Ascending aorta (tissue), 2 donors: ENCODE measurements around the gene DACT1. TPM values are rescaled to one million over a fixed set of nuclear protein-coding genes. Genes with fewer than 3 reads are reported as not detected.

Source experiments
- DNase-seq, 2 donors: peaks; one replicate each; pipeline ENCODE4 v3.0.0-alpha.2; 2019; ENCODE audit warnings: low spot score in 2 of 2
- H3K27ac ChIP-seq, 2 donors: fragments of 200-600 bp; sonication (generic); one replicate each; pipeline ENCODE4 v1.5.1; 2016 to 2017; ENCODE audit warnings: mild to moderate bottlenecking in 1 of 2
- H3K27me3 ChIP-seq: fragments of 200-600 bp; sonication (generic); one replicate; pipeline ENCODE4 v1.5.1; 2017
- H3K36me3 ChIP-seq, 2 donors: fragments of 200-600 bp; sonication (generic); one replicate each; pipeline ENCODE4 v1.5.1; 2016
- H3K4me1 ChIP-seq, 2 donors: fragments of 200-600 bp; sonication (generic); one replicate each; pipeline ENCODE4 v1.5.1; 2016 to 2017; ENCODE audit warnings: mild to moderate bottlenecking in 1 of 2
- H3K4me3 ChIP-seq, 2 donors: fragments of 200-600 bp; sonication (generic); one replicate each; pipeline ENCODE4 v1.5.1; 2016 to 2017; ENCODE audit warnings: mild to moderate bottlenecking in 1 of 2
- H3K9me3 ChIP-seq, 2 donors: fragments of 200-600 bp; sonication (generic); one replicate each; pipeline ENCODE4 v1.5.1; 2016
- intact Hi-C: fragments of 100-400 bp; cut with DNase I; formaldehyde crosslinking; loops from one replicate; pipeline ENCODE4 v1.15.1; 2023
- total RNA-seq: library from RNA; depleted of rRNA; stranded (reverse); fragments of >200 nt; gene quantifications from one replicate; pipeline ENCODE4 v1.1.0, GENCODE V29; 2016
- TF ChIP-seq, protein P1 (sequence below), 3 experiments: fragments of 200-600 bp in 2 of 3; fragments of 450-650 bp in 1 of 3; sonication (generic) in 2 of 3; IDR thresholded peaks; one replicate each; pipeline ENCODE4 v1.5.1; 2016 to 2019; ENCODE audit warnings: antibody characterized with exemption in 3 of 3, mild to moderate bottlenecking in 1 of 3, moderate library complexity in 1 of 3

The DACT1 gene
- total RNA-seq, 1 donor from 2014 or later, result 46.0 TPM

DNA sequence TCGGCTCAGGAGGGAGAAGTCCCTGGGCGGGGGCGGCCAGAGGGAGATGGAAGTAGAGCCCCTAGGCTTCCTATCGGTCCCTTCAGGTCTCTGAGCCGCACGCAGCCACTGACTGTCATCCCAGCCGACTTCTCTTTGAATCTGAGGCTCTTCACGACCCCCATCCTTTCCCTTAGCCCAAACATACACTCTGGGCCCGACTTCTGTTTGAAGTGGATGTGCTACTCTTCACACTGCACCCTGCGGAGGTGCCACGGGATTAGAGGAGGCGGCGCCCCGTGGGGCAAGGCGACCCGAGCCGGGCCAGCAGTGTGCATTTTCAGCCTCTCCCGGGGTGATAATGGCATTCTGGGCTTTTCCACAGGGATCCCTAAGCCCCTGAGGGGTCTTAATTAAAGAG lies 6.0 kb upstream of the DACT1 start:
- H3K4me3 ChIP-seq, result no peak overlapping the region
- H3K36me3 ChIP-seq, result no peaks in the 10 kb centered on the region
- H3K4me1 ChIP-seq, result peaks cover 0 to 10% of the 10 kb centered on the region in 2 donors
- TF ChIP-seq, protein P1, sequence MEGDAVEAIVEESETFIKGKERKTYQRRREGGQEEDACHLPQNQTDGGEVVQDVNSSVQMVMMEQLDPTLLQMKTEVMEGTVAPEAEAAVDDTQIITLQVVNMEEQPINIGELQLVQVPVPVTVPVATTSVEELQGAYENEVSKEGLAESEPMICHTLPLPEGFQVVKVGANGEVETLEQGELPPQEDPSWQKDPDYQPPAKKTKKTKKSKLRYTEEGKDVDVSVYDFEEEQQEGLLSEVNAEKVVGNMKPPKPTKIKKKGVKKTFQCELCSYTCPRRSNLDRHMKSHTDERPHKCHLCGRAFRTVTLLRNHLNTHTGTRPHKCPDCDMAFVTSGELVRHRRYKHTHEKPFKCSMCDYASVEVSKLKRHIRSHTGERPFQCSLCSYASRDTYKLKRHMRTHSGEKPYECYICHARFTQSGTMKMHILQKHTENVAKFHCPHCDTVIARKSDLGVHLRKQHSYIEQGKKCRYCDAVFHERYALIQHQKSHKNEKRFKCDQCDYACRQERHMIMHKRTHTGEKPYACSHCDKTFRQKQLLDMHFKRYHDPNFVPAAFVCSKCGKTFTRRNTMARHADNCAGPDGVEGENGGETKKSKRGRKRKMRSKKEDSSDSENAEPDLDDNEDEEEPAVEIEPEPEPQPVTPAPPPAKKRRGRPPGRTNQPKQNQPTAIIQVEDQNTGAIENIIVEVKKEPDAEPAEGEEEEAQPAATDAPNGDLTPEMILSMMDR (IDR thresholded peaks at IDR 0.05), result no peak
- intact Hi-C loops, result loop anchor here (10.0 kb wide), 2 partner anchors 393 to 793 kb away; no protein-coding TSS in a partner anchor
- no peaks in the 10 kb centered on the region for H3K27me3 ChIP-seq
- H3K27ac ChIP-seq, result no peak overlapping the region
- DNase-seq, result no peak
- no peaks in the 10 kb centered on the region for H3K9me3 ChIP-seq

DNA sequence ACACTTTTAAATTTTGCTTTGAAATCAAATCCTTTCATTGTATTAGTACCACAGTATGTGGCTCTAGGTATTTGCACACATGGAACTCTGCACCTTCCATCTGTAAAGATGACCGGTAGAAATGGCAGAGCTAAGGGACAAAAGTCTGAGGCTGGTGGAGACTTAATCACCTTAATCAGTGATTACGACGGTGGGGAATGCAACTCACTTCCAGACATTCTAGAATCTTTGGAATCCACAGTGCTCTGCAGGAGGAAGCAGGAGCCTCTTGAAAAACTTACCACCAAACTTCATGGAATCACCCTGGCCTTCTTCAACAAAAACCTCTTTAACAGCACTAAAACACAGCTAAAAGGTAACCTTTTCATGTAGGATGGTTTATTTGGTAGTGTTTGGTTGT lies 3.9 kb upstream of the DACT1 start:
- DNase-seq, result no peak
- Histone ChIP-seq H3K9me3 (no peaks in the 10 kb centered on the region), H3K27me3 (no peaks in the 10 kb centered on the region), H3K4me3 (no peak overlapping the region), H3K27ac (peak overlapping the region; percentile 99), H3K36me3 (no peaks in the 10 kb centered on the region), H3K4me1 (peaks cover 0 to 12% of the 10 kb centered on the region in 2 donors)
- TF ChIP-seq, protein P1 (IDR thresholded peaks at IDR 0.05), result no peak
- intact Hi-C loops, result loop anchor here (10.0 kb wide), 2 partner anchors 391 to 791 kb away; no protein-coding TSS in a partner anchor

DNA sequence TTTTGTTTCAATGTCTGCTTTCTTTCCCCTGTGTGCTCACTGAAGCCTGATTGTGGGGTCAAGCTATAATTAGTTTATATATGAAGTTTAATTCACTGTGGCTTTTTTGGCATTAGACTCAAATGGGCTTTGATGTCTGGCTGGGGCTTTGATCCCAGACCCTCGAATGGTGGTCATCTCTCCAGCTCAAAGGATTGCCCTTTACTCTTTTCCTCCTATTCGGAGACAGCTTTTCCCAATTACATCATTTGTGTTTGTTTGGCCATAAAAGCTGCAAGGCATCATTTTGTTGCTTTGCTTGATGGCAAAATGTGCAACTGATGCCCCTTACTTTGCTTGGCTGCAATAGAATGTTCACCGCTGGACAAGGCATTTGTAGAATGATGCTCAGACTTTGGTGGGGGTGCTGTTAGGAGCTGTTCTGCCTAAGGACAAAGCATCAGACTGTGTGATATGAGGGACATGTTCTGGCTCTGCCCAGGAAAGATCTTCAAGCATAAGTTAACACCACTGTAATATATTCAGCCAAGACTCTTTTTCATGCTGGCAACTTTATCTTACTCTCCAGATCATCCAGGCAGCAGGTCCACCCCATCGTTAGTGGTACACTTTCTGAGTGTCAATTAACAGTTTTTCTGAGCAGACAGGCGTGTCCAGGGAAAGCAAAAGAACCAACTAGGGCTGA lies 3.2 kb upstream of the DACT1 start:
- H3K27ac ChIP-seq, result peak overlapping the region; percentile 99
- TF ChIP-seq, protein P1 (IDR thresholded peaks at IDR 0.05), result no peak
- DNase-seq, result no peak
- intact Hi-C loops, result loop anchor here (5.0 to 10.0 kb wide), 5 partner anchors 98 to 848 kb away; partner anchors contain the start of genes JKAMP and L3HYPDH
- no peaks in the 10 kb centered on the region for H3K27me3 ChIP-seq
- no peaks in the 10 kb centered on the region for H3K9me3 ChIP-seq
- no peaks in the 10 kb centered on the region for H3K36me3 ChIP-seq
- peak overlapping the region in 1 of 2 donors; percentile 38 for H3K4me3 ChIP-seq
- H3K4me1 ChIP-seq, result peaks cover 0 to 12% of the 10 kb centered on the region in 2 donors

DNA sequence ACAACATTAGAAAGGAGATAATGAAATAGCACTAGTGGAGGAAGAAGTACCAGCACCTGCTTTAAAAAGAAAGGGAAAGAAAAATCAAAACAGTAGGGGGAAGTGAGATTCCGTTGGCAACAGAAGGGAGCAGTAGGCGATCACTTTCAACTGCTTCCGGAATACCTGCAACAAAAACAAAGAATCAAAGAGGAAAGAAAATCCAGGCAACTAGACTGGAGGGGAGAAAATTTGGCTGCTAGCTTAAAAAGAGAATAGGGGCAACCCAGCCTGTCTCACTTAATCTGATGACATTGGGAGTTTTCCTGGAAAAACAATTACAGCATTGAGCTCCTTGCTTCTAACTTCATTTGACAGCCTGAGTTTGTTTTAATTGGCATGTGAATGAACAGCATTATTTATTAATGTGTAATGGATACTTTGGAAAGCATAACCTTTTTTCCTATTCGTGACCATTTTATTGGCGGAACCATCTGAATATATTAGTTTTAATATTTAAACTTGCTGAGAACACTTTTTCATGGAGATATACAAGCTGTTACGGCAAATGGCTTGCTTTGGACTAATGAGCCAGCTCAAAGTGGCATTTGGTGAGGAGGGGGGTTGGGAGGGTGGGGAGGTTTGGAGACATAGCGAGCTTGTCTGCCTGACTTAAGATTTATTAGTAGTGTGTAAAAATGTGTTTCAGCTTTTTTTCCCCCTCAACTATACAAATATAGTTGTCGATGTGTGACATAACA lies 2.5 kb upstream of the DACT1 start:
- no peaks in the 10 kb centered on the region for H3K9me3 ChIP-seq
- peaks cover 0 to 12% of the 10 kb centered on the region in 2 donors for H3K4me1 ChIP-seq
- intact Hi-C loops, result loop anchor here (5.0 to 10.0 kb wide), 5 partner anchors 97 to 847 kb away; partner anchors contain the start of genes JKAMP and L3HYPDH
- peak overlapping the region; percentile 11 to 38 for H3K4me3 ChIP-seq
- H3K27me3 ChIP-seq, result no peaks in the 10 kb centered on the region
- H3K27ac ChIP-seq, result peak overlapping the region; percentile 99
- TF ChIP-seq, protein P1 (IDR thresholded peaks at IDR 0.05), result no peak
- no peak for DNase-seq
- no peaks in the 10 kb centered on the region for H3K36me3 ChIP-seq

DNA sequence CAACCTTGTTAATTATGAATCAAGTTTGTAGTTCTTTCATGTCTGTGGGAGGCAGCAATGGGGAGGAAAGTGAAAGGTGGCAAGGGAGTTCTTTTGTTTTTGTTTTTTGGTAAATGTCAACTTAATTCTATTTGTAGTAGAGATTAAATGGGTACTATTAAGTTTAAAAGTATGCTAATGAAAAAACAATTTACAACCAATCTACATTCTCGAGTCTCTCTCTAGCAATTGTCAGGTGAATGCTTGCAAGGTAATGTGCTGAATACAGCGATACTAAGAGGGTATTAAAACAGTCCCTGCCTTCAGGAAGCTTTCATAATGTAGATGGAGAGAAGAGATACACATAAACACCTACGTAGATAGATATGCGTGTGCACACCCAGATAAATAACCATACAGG lies 1.6 kb upstream of the DACT1 start:
- DNase-seq, result no peak
- peak overlapping the region in 1 of 2 donors; percentile 99 for H3K4me3 ChIP-seq
- no peaks in the 10 kb centered on the region for H3K27me3 ChIP-seq
- TF ChIP-seq, protein P1 (IDR thresholded peaks at IDR 0.05), result no peak
- intact Hi-C loops, result loop anchor here (2.0 to 10.0 kb wide), 6 partner anchors 96 to 846 kb away; partner anchors contain the start of genes JKAMP and L3HYPDH
- peak overlapping the region; percentile 99 for H3K27ac ChIP-seq
- peaks cover 3 to 5% of the 10 kb centered on the region in 2 donors for H3K36me3 ChIP-seq
- H3K9me3 ChIP-seq, result no peaks in the 10 kb centered on the region
- H3K4me1 ChIP-seq, result peaks cover 0 to 12% of the 10 kb centered on the region in 2 donors
